Cortex of kidney (tissue), 1 donor: ENCODE measurements around the gene HOXC11.

ENCODE experiments used
- DNase-seq: peaks from one replicate; lab custom pipeline; 2025; lab: John Stamatoyannopoulos, UW

Gene HOXC11

GRCh38 chr12:53973236-53974042 is 513 bp downstream of the HOXC11 start:
- no peak for DNase-seq

GRCh38 chr12:53974084-53975063 is 1.4 kb downstream of the HOXC11 start, which contains the start of gene HOTAIR:
HOTAIR (minus strand) TSS chr12:53974954.
- no peak for DNase-seq

- no peak for DNase-seq
These were observed 2.1 kb downstream of the HOXC11 start for GRCh38 chr12:53975064-53975471.

- no peak for DNase-seq
These were observed 2.7 kb downstream of the HOXC11 start for GRCh38 chr12:53975479-53976152.

GRCh38 chr12:53976172-53976822 is 3.4 kb downstream of the HOXC11 start:
- no peak for DNase-seq

GRCh38 chr12:53976823-53977595 is 4.1 kb downstream of the HOXC11 start:
- DNase-seq, result no peak

GRCh38 chr12:53977596-53978445 is 4.9 kb downstream of the HOXC11 start:
- no peak for DNase-seq

- no peak for DNase-seq
These were observed 5.8 kb downstream of the HOXC11 start for GRCh38 chr12:53978477-53979356.

GRCh38 chr12:53980104-53980801 is 7.3 kb downstream of the HOXC11 start:
- DNase-seq, result no peak

GRCh38 chr12:53980802-53981496 is 8.0 kb downstream of the HOXC11 start:
- no peak for DNase-seq

- no peak for DNase-seq
These were observed 9.0 kb downstream of the HOXC11 start for GRCh38 chr12:53981634-53982565.

GRCh38 chr12:53982648-53983567 is 10.0 kb downstream of the HOXC11 start:
- DNase-seq, result no peak

GRCh38 chr12:53983568-53983949 is 10.6 kb downstream of the HOXC11 start:
- DNase-seq, result no peak

GRCh38 chr12:53983950-53984572 is 11.1 kb downstream of the HOXC11 start:
- no peak for DNase-seq
